Astrocyte (in vitro differentiated cells and primary cell): ENCODE results near the gene CD7.

Source experiments
- EZH2 ChIP-seq: IDR thresholded peaks from 2 replicates; pipeline ENCODE4 v1.6.1; 2012; ENCODE audit warnings: mild to moderate bottlenecking, low read length, inconsistent platforms; ENCODE audit not compliant: insufficient read depth
- TF ChIP-seq, protein P1 (sequence below): IDR thresholded peaks from 2 replicates; pipeline ENCODE4 v1.5.1; 2011; ENCODE audit warnings: low read depth, mild to moderate bottlenecking, inconsistent platforms, low read length, moderate library complexity; ENCODE audit not compliant: insufficient read depth

DNA sequence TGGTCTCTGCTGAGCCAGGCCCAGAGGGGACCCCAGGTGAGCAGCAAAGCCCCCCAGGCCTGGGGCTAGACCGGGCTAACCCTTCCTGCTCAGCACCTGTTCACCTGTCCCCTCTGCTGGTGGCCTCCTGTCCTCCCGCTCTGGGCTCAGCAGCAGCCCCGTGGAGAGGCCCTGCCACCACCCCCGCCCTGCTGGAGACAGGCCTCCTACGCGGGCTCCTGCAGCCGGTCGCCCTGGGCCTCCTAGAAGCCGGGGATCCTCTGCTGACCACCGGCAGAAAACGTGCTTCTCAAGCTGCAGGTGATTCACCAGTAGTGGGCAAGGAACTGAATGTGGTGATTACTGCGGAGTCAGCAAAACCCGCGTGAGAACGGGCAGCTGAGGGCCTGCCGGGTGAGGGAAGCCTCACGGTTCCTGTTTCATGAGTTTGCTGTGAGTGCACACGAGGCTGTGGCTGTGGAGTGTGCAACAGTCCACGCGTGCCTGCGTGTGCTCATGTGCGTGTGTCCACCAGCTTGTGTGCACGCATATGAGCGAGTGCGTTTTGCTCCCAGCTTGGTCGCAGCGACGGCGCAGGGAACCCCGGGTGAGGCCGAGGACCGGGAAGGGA is 15.4 kb upstream of the CD7 start:
- TF ChIP-seq, protein P1, sequence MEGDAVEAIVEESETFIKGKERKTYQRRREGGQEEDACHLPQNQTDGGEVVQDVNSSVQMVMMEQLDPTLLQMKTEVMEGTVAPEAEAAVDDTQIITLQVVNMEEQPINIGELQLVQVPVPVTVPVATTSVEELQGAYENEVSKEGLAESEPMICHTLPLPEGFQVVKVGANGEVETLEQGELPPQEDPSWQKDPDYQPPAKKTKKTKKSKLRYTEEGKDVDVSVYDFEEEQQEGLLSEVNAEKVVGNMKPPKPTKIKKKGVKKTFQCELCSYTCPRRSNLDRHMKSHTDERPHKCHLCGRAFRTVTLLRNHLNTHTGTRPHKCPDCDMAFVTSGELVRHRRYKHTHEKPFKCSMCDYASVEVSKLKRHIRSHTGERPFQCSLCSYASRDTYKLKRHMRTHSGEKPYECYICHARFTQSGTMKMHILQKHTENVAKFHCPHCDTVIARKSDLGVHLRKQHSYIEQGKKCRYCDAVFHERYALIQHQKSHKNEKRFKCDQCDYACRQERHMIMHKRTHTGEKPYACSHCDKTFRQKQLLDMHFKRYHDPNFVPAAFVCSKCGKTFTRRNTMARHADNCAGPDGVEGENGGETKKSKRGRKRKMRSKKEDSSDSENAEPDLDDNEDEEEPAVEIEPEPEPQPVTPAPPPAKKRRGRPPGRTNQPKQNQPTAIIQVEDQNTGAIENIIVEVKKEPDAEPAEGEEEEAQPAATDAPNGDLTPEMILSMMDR, result no peak
- peak; percentile 94 for TF ChIP-seq EZH2
